ENCODE results near the gene ROBO4. TPM values are rescaled to one million over a fixed set of nuclear protein-coding genes. Genes with fewer than 3 reads are reported as not detected.

The ROBO4 gene
- total and polyA plus RNA-seq, 9 of the 15 experiments (the other 6 are each of a cell fraction or from before 2014, with no cell fraction given): not detected

GRCh38 chr11:124920356-124920755 is 22.7 kb upstream of the ROBO4 start:
- Histone ChIP-seq H3K27ac (ENCODE audit: extremely low read depth, low read depth, low read length) (no peak overlapping the region), H4K20me1 (replicated peaks; ENCODE audit: control insufficient read depth, insufficient read depth, low read length) (no peaks in the 10 kb centered on the region), H3K9me1 (ENCODE audit: control insufficient read depth, insufficient read depth, low read length) (no peaks in the 10 kb centered on the region), H3K27me3 (ENCODE audit: control insufficient read depth in 2 of 2, insufficient read depth in 2 of 2, low read length in 2 of 2) (peaks cover 32 to 57% of the 10 kb centered on the region in 2 experiments; a peak in 4 of 5 replicates), H3K4me1 (replicated peaks in 1 of 2; ENCODE audit: control insufficient read depth in 2 of 2, insufficient read depth in 2 of 2, low read length in 2 of 2) (no peaks in the 10 kb centered on the region), H3K36me3 (ENCODE audit: control insufficient read depth, insufficient read depth, low read length) (no peaks in the 10 kb centered on the region), H3K79me2 (ENCODE audit: control insufficient read depth, insufficient read depth, low read length) (no peaks in the 10 kb centered on the region), H3K4me2 (ENCODE audit: insufficient read depth, low read length) (no peak overlapping the region), H2AFZ (ENCODE audit: low read depth, low read length) (no peak overlapping the region), H3K9ac (ENCODE audit: insufficient read depth in 1 of 2, low read depth in 2 of 2, low read length in 2 of 2) (no peak overlapping the region), H3K9me3 (replicated peaks; ENCODE audit: control insufficient read depth, insufficient read depth, low read depth, low read length) (no peaks in the 10 kb centered on the region), H3K4me3 (no peak overlapping the region)
- no peak for ATAC-seq
- in situ Hi-C loops (cut with MboI) (no loop called here), intact Hi-C loops (cut with micrococcal nuclease) (no loop called here)
- ChIA-PET CTCF (ENCODE audit: low intra/inter-chr PET ratio) (no interaction called here), POLR2A (interaction anchor here (1.2 kb wide), 1 partner anchor 8 kb away, joined by 3 read pairs; no protein-coding TSS in a partner anchor)
- 3% methylated on average over 5 of the region's 5 CpGs for WGBS (ENCODE audit: insufficient coverage, low coverage, missing lambda C conversion rate)
- DNase-seq (ENCODE audit: extremely low read depth in 1 of 4, low spot score in 3 of 4): no peak
- BruUV-seq (replicated peaks): no TSS peak
- TF ChIP-seq ATF2 (CRISPR knock-in tag; IDR thresholded peaks at IDR 0.05) (no peak), POLR2H (tag; IDR thresholded peaks at IDR 0.05; ENCODE audit: low read depth) (no peak), FOXO4 (CRISPR knock-in tag; IDR thresholded peaks at IDR 0.05) (no peak), SAFB (IDR thresholded peaks at IDR 0.05; ENCODE audit: borderline replicate concordance, low read depth, low read length) (no peak), ZNF408 (CRISPR knock-in tag; IDR thresholded peaks at IDR 0.05; ENCODE audit: low read depth) (no peak), NR1H2 (CRISPR knock-in tag; IDR thresholded peaks at IDR 0.05) (no peak)
- no peak for FAIRE-seq

Data from K562 (cell line).